Brain microvascular endothelial cell (primary cell): Measurements from ENCODE around the gene HTR5A.

Source experiments
- DNase-seq: peaks from one replicate; pipeline ENCODE4 v3.0.0-alpha.2; 2020
- H3K27ac ChIP-seq: fragments of 250-450 bp; sonication (Bioruptor Pico); 2 replicates; pipeline ENCODE4 v1.5.1; 2020; ENCODE audit warnings: mild to moderate bottlenecking, moderate library complexity
- H3K27me3 ChIP-seq: fragments of 250-450 bp; sonication (Bioruptor Pico); replicated peaks from 2 replicates; pipeline ENCODE4 v1.5.1; 2020; ENCODE audit warnings: mild to moderate bottlenecking
- H3K36me3 ChIP-seq: fragments of 250-450 bp; sonication (Bioruptor Pico); replicated peaks from 2 replicates; pipeline ENCODE4 v1.5.1; 2020; ENCODE audit warnings: mild to moderate bottlenecking
- H3K4me3 ChIP-seq: 2 replicates; pipeline ENCODE4 v1.5.1; 2011; ENCODE audit warnings: low read depth, mild to moderate bottlenecking, control low read depth, low read length, moderate library complexity
- CTCF ChIP-seq: IDR thresholded peaks from 2 replicates; pipeline ENCODE4 v1.5.1; 2011; ENCODE audit warnings: low read depth, mild to moderate bottlenecking, moderate library complexity, low read length, control low read depth, inconsistent platforms; ENCODE audit errors: missing control alignments
- in situ Hi-C: cut with HindIII; loops from 2 replicates; pipeline ENCODE4 v1.10.0; 2017; ENCODE audit warnings: low sequenced_read_pairs, low pct_ligation_motif_present

The HTR5A gene

GRCh38 chr7:155131090-155131489, 61.0 kb downstream of the HTR5A start:
- in situ Hi-C loops: no loop called here

GRCh38 chr7:155132431-155132830, 62.3 kb downstream of the HTR5A start:
- Histone ChIP-seq H3K4me3 (no peak overlapping the region), H3K27ac (no peak overlapping the region), H3K27me3 (no peaks in the 10 kb centered on the region), H3K36me3 (no peaks in the 10 kb centered on the region)
- TF ChIP-seq CTCF: no peak
- no peak for DNase-seq
- in situ Hi-C loops: no loop called here

More at GRCh38 chr7:155131090-155131489, 61.0 kb downstream of the HTR5A start:
- H3K4me3 ChIP-seq: no peak overlapping the region
- H3K36me3 ChIP-seq: no peaks in the 10 kb centered on the region
- DNase-seq: no peak
- no peak for TF ChIP-seq CTCF
- H3K27ac ChIP-seq: no peak overlapping the region
- H3K27me3 ChIP-seq: no peaks in the 10 kb centered on the region

GRCh38 chr7:155136619-155137243, 66.6 kb downstream of the HTR5A start:
- DNase-seq: no peak
- in situ Hi-C loops: no loop called here
- no peaks in the 10 kb centered on the region for H3K36me3 ChIP-seq
- no peak for TF ChIP-seq CTCF
- H3K4me3 ChIP-seq: no peak overlapping the region
- no peaks in the 10 kb centered on the region for H3K27me3 ChIP-seq
- H3K27ac ChIP-seq: no peak overlapping the region
